SK-N-MC (cell line): Measurements from ENCODE around the gene SLC25A47.

ENCODE experiments used
- EZH2 ChIP-seq: fragments of 200-600 bp; sonication (generic); IDR thresholded peaks from one replicate; pipeline ENCODE4 v1.6.1; 2017; ENCODE audit warnings: antibody characterized with exemption
- FOXP2 ChIP-seq: optimal IDR thresholded peaks from 2 replicates; pipeline ENCODE3; 2011; ENCODE audit warnings: mild to moderate bottlenecking, moderate library complexity; ENCODE audit not compliant: insufficient read depth; ENCODE audit errors: extremely low read length, control extremely low read depth
- POLR2AphosphoS5 ChIP-seq: IDR thresholded peaks from 2 replicates; pipeline ENCODE4 v1.6.1; 2012; ENCODE audit warnings: mild to moderate bottlenecking, low read depth, low read length, borderline replicate concordance

DNA sequence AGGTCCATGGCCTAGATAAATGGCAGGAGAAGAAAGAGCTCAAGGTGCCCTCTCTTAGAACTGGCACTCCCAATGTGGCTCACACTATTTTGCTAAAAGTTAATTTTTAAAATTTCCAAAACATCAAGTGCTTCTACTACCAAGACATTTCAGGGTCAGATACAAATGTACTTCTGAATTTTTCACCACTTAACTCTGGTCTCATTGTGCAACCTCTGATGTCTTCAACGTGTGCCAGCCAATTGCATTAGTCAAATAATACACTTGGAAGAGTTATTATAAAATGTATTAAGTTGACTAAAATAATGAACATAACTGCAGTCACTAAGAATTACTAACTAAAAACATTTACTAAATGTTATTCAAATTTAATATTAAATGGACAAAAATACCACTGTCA is 41.3 kb downstream of the SLC25A47 start:
- TF ChIP-seq POLR2AphosphoS5 (no peak), EZH2 (no peak), FOXP2 (no peak)
